Amygdala (tissue), 56 donors: ENCODE measurements around the gene SDHD.
A peak's percentile ranks its signal among the peaks of the same experiment; 100 is the strongest.
"Not testable (repeated sequence)": the region's sequence is repeated elsewhere in the genome, so short reads cannot be mapped to it uniquely, and the experiment has no call there.

Experiments used
- DNase-seq, 56 donors: peaks; one replicate each; lab custom pipeline; 2025; lab: John Stamatoyannopoulos, UW

Gene SDHD

DNA sequence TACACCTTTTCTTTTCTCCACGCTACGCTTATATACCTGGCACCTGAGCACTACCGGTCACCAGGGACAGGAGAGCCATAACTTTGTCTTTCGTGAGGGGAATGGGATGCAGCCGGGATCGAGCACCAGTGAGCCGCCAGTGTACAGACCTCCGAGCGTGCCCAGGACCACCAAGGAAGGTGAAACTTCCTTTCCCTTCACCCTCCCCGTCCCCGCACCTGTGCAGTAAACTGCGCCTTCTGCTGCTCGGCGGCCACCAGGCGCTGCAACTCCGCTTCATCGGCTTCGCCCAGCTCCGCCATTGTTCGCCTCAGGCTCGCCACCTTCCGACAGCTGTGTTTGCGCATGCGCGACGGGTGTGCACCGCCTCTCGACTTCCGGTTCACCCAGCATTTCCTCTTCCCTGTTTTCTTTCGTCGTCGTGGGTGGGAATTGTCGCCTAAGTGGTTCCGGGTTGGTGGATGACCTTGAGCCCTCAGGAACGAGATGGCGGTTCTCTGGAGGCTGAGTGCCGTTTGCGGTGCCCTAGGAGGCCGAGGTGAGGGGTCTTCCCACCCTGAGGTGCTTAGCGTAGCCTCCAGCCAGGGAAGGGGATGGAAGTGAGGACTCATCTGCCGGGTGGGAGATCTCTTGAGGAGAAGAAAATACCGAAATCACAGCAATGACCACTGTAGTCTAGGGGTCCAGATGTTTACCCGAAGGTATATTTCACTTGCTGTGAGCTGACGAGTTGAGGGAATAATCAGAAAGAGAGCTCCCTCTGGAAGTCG, at the start of gene SDHD, which contains the start of gene TIMM8B:
SDHD (plus strand) TSS at position 452 of the 770 bp plus-strand sequence; CDS start at position 487, 35 bp downstream.
TIMM8B (minus strand) TSS at position 335 of the 770 bp plus-strand sequence; CDS start at position 302, 33 bp downstream.
- peak; percentile 69 to 97 (median 91) for DNase-seq

DNA sequence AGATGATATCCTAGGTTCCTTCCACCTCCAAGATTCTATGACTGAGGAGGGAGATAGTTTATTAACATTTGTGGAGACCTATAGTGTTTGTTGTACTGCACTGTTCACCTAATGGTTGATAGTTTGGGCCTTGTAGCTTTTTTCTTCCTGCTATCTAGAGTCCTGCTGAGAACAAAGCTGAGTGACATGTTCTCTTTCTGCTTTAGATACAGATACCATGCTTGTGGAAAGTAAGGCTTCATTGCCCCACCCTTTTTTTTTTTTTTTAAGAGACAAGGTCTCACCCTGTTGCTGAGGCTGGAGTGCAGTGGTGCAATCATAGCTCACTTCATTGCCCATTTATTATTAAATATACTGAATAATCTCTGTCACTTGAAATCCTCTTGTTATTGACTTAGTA, 49.1 kb upstream of the SDHD start:
- DNase-seq, result no peak

DNA sequence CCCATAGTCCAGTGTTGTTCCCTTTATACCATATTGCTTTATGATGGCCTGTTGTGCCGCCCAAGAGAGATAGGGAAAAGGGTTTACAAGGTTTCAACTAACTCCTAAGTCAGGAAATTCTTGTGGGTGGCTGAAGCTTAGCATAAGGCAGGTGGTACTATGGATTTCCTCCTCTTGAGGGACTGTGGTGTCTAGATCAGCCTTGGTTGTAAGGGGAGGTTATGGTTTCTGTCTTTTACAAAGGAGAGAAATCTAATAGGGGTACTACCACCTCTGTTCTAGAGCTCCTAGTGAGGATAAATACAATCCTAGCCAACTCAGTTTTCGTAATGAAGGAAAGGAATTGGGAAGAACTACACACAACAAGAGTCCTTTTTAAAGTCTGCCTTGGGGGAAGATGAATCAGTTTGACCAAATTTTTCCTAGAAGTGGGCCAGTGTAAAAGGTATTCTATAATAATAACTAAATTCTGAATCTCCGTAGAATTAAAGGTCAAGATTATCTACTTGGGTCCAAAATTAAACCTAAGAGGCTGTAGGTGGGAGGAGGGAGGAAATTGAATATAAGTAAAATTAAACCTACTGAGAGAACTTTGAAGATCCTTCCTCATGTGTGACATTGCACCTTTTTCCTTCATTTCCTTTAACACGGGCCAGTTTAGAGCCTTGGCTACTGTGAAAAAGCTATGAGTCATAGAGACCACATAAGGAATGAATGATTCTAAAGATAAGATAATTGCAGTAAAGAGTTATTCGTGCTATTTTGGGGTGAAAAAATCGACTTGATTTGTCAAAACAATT, 44.3 kb upstream of the SDHD start:
- DNase-seq, result no peak

- no peak for DNase-seq
Observed at GRCh38 chr11:112042961-112043304, 43.7 kb upstream of the SDHD start.

DNA sequence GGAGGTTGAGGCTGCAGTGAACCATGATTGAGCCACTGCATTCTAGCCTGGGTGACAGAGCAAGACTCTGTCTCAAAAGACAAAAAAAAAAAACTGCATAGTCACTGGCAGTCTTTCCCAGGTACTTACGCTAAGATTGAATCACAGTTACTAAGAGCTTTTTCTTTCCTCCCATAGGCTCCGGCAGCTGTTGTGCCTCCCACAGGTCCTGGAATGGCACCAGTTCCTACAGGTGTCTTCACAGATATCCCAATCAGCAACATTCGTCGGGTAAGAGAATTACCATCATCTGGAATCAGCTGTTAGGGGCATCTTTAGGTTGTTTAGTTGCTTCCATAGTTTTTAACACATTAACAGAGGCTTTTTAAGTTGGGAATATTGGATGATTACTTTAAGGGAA, 41.7 kb upstream of the SDHD start:
- DNase-seq, result no peak

DNA sequence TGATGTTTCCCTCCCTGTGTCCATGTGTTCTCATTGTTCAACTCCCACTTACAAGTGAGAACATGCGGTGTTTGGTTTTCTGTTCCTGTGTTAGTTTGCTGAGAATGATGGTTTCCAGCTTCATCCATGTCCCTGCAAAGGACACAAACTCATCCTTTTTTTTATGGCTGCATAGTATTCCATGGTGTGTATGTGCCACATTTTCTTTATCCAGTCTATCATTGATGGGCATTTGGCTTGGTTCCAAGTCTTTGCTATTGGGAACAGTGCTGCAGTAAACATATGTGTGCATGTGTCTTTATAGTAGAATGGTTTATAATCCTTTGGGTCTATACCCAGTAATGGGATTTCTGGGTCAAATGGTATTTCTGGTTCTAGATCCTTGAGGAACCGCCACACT, 40.0 kb upstream of the SDHD start:
- DNase-seq, result not testable (repeated sequence)

DNA sequence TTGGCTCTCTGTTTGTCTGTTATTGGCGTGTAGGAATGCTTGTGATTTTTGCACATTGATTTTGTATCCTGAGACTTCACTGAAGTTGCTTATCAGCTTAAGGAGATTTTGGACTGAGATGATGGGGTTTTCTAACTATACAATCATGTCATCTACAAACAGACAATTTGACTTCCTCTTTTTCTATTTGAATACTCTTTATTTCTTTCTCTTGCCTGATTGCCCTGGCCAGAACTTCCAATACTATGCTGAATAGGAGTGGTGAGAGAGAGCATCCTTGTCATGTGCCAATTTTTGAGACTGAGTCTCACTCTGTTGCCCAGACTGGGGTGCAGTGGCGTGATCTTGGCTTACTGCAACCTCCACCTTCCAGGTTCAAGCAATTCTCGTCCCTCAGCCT, 38.4 kb upstream of the SDHD start:
- DNase-seq, result not testable (repeated sequence)

GRCh38 chr11:112049777-112050176, 36.9 kb upstream of the SDHD start:
- DNase-seq, result no peak

DNA sequence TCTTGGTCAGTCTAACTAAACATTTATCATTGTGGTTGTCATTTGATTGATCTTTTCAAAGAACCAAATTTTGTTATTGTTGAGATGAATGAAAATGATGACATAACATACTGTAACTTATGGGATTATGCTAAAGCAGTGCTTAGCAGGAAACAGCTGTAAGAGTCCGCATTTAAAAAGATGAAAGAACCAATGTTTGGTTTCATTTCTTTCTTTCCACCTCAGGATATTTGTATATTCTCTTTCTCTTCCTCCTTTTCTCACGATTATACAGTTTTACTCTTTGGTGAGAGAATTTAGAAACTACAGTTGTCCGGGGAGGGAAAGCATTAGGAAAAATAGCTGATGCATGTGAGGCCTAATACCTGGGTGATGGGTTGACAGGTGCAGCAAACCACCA, 36.0 kb upstream of the SDHD start:
- DNase-seq, result no peak

GRCh38 chr11:112051768-112052167, 34.9 kb upstream of the SDHD start:
- DNase-seq, result no peak

DNA sequence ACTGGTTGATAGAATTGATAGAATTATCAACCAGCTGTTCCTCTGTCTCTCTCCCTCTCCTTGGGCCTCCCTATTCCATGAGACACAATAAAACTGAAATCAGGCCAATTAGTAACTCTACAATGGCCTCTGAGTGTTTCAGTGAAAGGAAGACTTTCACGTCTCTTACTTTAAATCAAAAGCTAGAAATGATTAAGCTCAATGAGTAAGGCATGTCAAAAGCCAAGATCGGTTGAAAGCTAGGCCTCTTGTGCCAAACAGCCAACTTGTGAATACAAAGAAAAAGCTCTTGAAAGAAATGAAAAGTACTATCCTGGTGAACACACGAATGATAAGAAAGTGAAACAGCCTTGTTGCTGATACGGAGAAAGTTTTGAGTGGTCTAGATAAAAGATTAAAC, 29.5 kb upstream of the SDHD start:
- DNase-seq, result no peak

DNA sequence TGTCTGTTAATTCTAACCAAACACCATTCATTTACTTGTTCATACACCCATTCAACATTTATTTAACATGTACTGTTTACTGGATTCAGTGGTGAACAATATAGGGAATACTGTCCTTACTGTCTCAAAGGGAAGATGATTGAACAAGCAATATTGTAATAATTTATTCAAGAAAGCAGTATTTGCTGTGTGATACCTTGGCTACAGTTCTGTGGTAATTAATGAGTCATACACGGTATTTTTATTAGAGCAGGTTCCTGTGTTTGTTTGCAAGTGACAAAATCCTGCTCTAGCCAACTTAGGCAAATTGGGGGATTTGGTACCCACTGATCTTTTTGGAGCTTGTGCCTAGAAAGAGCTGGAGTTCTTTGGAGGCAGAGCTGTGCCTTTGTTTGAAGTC, 28.6 kb upstream of the SDHD start:
- DNase-seq, result no peak

- no peak for DNase-seq
Observed at GRCh38 chr11:112062923-112063322, 23.8 kb upstream of the SDHD start.

DNA sequence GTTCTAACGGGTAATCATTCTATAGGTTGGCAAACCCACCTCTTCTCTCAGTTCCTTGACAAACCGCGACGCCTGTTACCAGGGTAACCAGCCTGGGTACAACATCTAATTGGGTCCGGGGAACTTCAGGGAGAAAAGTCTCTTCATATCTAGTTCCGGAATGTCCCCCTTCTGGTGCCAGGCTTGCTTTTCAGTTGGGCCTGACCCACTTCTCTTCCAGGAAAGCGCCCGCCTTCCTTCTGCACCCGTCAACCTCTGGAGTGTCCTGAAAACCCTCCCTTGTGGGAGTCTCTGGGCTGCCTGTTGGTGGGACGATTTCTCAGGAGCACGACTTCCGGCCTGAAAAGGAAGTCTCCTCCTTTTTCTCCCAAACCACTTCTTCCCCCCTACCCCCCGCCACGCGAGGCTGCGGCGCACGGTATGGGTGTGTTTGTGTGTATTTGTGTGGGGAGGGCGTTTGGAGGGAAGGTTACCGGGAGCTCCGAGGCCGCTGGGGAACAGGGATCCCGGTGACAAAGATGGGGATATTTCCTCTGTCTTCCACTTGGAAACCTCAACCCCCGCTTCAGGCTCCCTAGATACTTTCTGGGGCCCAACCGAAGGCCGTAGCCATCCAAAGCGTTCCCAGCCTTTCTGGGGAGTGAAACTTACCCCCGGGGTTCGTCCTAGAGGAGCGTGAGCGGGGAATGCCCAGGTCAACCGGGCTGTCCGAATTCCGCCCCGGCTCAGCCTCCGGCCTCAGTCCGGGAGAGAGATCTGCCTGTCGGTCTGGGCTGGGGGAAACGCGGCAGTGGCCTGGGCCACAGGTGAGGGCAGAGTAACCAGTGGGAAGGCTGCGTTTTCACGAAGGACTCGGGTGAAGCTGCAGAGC, 12.5 kb upstream of the SDHD start, which contains the start of the genes NKAPD1 and PIH1D2:
NKAPD1 (plus strand) TSS at position 359 of the 871 bp plus-strand sequence. CDS start 1,276 bp downstream, outside the sequence.
PIH1D2 (minus strand) TSS at position 77 of the 871 bp plus-strand sequence. CDS start 843 bp downstream, outside the sequence.
- peak; percentile 22 to 92 (median 74) for DNase-seq

GRCh38 chr11:112082729-112083128, 3.9 kb upstream of the SDHD start:
- no peak for DNase-seq

- DNase-seq, result peak in 14 of 56 donors; percentile 3 to 55 (median 32)
Observed at GRCh38 chr11:112085822-112086421, 751 bp upstream of the SDHD start.

- peak in 1 of 56 donors; percentile 26 for DNase-seq
Observed at GRCh38 chr11:112087212-112087611, 539 bp downstream of the SDHD start.

GRCh38 chr11:112095302-112095701, 8.6 kb downstream of the SDHD start:
- DNase-seq, result not testable (repeated sequence)

DNA sequence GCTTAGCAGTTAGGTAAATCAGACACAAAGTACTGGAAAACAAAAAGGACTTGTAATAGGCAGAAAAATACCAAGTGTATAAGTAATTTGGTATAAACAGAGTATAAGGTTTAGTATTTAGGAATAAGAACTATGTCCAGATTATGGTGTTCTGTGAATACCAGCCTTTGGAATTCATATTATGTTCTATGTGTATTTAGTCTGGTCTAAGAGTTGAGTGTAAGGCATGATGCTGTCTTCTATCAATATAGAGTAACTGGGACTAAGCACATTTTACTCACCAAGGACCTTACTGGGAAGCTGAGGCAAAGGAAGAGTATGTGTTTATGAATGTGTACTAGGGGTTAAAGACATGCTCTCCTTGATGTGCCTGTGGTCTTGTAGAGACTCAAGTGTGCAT, 9.5 kb downstream of the SDHD start:
- DNase-seq, result no peak
